HG03354 (cell line): ENCODE data around the gene RING1.

Experiments used
- ATAC-seq: cut with Tn5 transposase; IDR thresholded peaks from one replicate; pipeline ENCODE4 v1.9.1; 2021; ENCODE audit warnings: mild to moderate bottlenecking; ENCODE audit not compliant: unreplicated experiment, poor library complexity, severe bottlenecking

The RING1 gene

GRCh38 chr6:33190504-33191107, 17.7 kb upstream of the RING1 start:
- no peak for ATAC-seq

- no peak for ATAC-seq
Measured at GRCh38 chr6:33191383-33192104, 16.8 kb upstream of the RING1 start.

GRCh38 chr6:33192105-33192646, 16.1 kb upstream of the RING1 start, which contains the start of gene COL11A2:
Gene COL11A2, minus strand, starts transcription at chr6:33192467. Its CDS starts 227 bp downstream, at chr6:33192240.
- ATAC-seq: no peak

GRCh38 chr6:33192671-33193602, 15.4 kb upstream of the RING1 start:
- ATAC-seq: no peak

- ATAC-seq: no peak
Measured at GRCh38 chr6:33193619-33194018, 14.7 kb upstream of the RING1 start.

GRCh38 chr6:33194431-33194979, 13.8 kb upstream of the RING1 start:
- ATAC-seq: no peak

GRCh38 chr6:33195304-33196165, 12.8 kb upstream of the RING1 start:
- ATAC-seq: no peak

- no peak for ATAC-seq
Measured at GRCh38 chr6:33197431-33198048, 10.8 kb upstream of the RING1 start.

GRCh38 chr6:33198159-33198852, 10.0 kb upstream of the RING1 start:
- ATAC-seq: no peak

GRCh38 chr6:33198853-33199436, 9.4 kb upstream of the RING1 start:
- ATAC-seq: no peak

GRCh38 chr6:33199687-33200218, 8.5 kb upstream of the RING1 start:
- ATAC-seq: peak; percentile 26

GRCh38 chr6:33200219-33201146, 7.8 kb upstream of the RING1 start, which contains the start of the genes RXRB and SLC39A7:
Gene RXRB, minus strand, starts transcription at chr6:33200665. Its CDS starts 189 bp downstream, at chr6:33200476.
Gene SLC39A7, plus strand, starts transcription at chr6:33200867. Its CDS starts 379 bp downstream, at chr6:33201246.
- ATAC-seq: peak; percentile 69

GRCh38 chr6:33201147-33201545, 7.2 kb upstream of the RING1 start:
- no peak for ATAC-seq

- no peak for ATAC-seq
Measured at GRCh38 chr6:33201935-33202334, 6.4 kb upstream of the RING1 start.

GRCh38 chr6:33202799-33203198, 5.5 kb upstream of the RING1 start:
- ATAC-seq: no peak
